Skeletal muscle cell (primary cell): Measurements from ENCODE around the gene ZNF670.
"Not testable (repeated sequence)": the region's sequence is repeated elsewhere in the genome, so short reads cannot be mapped to it uniquely, and the experiment has no call there.

ENCODE experiments used
- DNase-seq: peaks from one replicate; pipeline ENCODE4 v3.0.0-alpha.2; 2010; ENCODE audit warnings: low read depth
- H3K4me3 ChIP-seq: 2 replicates; pipeline ENCODE4 v1.5.1; 2011; ENCODE audit warnings: low read depth, mild to moderate bottlenecking, control low read depth, low read length, moderate library complexity

Gene ZNF670

GRCh38 chr1:247078258-247079140 is at the start of gene ZNF670:
ZNF670 (minus strand) TSS chr1:247078811; CDS start chr1:247078596, 215 bp downstream.
- peak within 1 kb of the TSS; percentile 77 for H3K4me3 ChIP-seq

GRCh38 chr1:247127519-247128282 is 49.1 kb upstream of the ZNF670 start:
- not testable (repeated sequence) for DNase-seq
- H3K4me3 ChIP-seq, result peak overlapping the region; percentile 25

More at GRCh38 chr1:247078258-247079140, at the start of gene ZNF670:
- peak; percentile 75 for DNase-seq

GRCh38 chr1:247126601-247127000 is 48.0 kb upstream of the ZNF670 start:
- H3K4me3 ChIP-seq, DNase-seq: not testable (repeated sequence)

- H3K4me3 ChIP-seq, DNase-seq: not testable (repeated sequence)
These were observed 47.6 kb upstream of the ZNF670 start for GRCh38 chr1:247126166-247126565.

- DNase-seq, result no peak
- H3K4me3 ChIP-seq, result no peak overlapping the region
These were observed 42.8 kb upstream of the ZNF670 start for GRCh38 chr1:247121382-247121781.

GRCh38 chr1:247120408-247120668 is 41.7 kb upstream of the ZNF670 start:
- DNase-seq, H3K4me3 ChIP-seq: not testable (repeated sequence)

- no peak overlapping the region for H3K4me3 ChIP-seq
- DNase-seq, result no peak
These were observed 41.2 kb upstream of the ZNF670 start for GRCh38 chr1:247119600-247120407.

GRCh38 chr1:247118946-247119446 is 40.4 kb upstream of the ZNF670 start:
- no peak overlapping the region for H3K4me3 ChIP-seq
- no peak for DNase-seq

GRCh38 chr1:247115545-247115944 is 36.9 kb upstream of the ZNF670 start:
- no peak for DNase-seq
- no peak overlapping the region for H3K4me3 ChIP-seq

- no peak for DNase-seq
- no peak overlapping the region for H3K4me3 ChIP-seq
These were observed 36.5 kb upstream of the ZNF670 start for GRCh38 chr1:247115141-247115510.

GRCh38 chr1:247114351-247115140 is 35.9 kb upstream of the ZNF670 start:
- DNase-seq, result no peak
- H3K4me3 ChIP-seq, result no peak overlapping the region

- H3K4me3 ChIP-seq, result no peak overlapping the region
These were observed 35.2 kb upstream of the ZNF670 start for GRCh38 chr1:247113733-247114271.

GRCh38 chr1:247113094-247113497 is 34.5 kb upstream of the ZNF670 start:
- DNase-seq, result no peak
- H3K4me3 ChIP-seq, result no peak overlapping the region

More at GRCh38 chr1:247113733-247114271, 35.2 kb upstream of the ZNF670 start:
- DNase-seq, result no peak

- H3K4me3 ChIP-seq, result peak overlapping the region; percentile 62
- DNase-seq, result no peak
These were observed 33.8 kb upstream of the ZNF670 start for GRCh38 chr1:247112479-247112781.

- H3K4me3 ChIP-seq, result peak overlapping the region; percentile 62
These were observed 33.3 kb upstream of the ZNF670 start for GRCh38 chr1:247111700-247112478.

GRCh38 chr1:247111259-247111699 is 32.7 kb upstream of the ZNF670 start:
- H3K4me3 ChIP-seq, result peak overlapping the region; percentile 62
- no peak for DNase-seq

More at GRCh38 chr1:247111700-247112478, 33.3 kb upstream of the ZNF670 start:
- DNase-seq, result no peak

GRCh38 chr1:247110627-247111258 is 32.1 kb upstream of the ZNF670 start:
- no peak for DNase-seq
- H3K4me3 ChIP-seq, result peak overlapping the region; percentile 62
